SK-N-SH (cell line): Measurements from ENCODE around the gene TMA7. TPM values are rescaled to one million over a fixed set of nuclear protein-coding genes. Genes with fewer than 3 reads are reported as not detected.

ENCODE experiments used
- CTCF ChIA-PET: fragments of 300-600, 350-600 bp; formaldehyde crosslinking; extraction: SDS; loops from one replicate; lab custom pipeline; 2021; lab: Yijun Ruan, JAX
- POLR2A ChIA-PET: fragments of 350-600 bp; sonication (Branson Sonifier 250); formaldehyde crosslinking; extraction: SDS; loops from one replicate; lab custom pipeline; 2020; ENCODE audit warnings: antibody characterized with exemption, inconsistent platforms; lab: Yijun Ruan, JAX
- DNase-seq: peaks from one replicate; pipeline ENCODE4 v3.0.0; 2012
- H2AFZ ChIP-seq: fragments of 200-600 bp; sonication (generic); 2 replicates; pipeline ENCODE4 v1.8.1; 2016; ENCODE audit warnings: antibody characterized with exemption, mild to moderate bottlenecking, low read depth
- H3F3A ChIP-seq: fragments of 200-600 bp; sonication (generic); replicated peaks from 2 replicates; pipeline ENCODE3; 2016; ENCODE audit warnings: antibody characterized with exemption, mild to moderate bottlenecking; ENCODE audit not compliant: insufficient read depth
- H3K27ac ChIP-seq, 2 experiments: fragments of 200-500 bp in 1 of 2; fragments of 200-600 bp in 1 of 2; sonication (Bioruptor generic) in 1 of 2; sonication (generic), shearing (Covaris generic) in 1 of 2; 2 replicates each; pipeline versions ENCODE4 v1.5.1 to v1.6.1; 2014 to 2016; ENCODE audit warnings: low read depth in 2 of 2, inconsistent platforms in 1 of 2, low read length in 1 of 2, mild to moderate bottlenecking in 1 of 2, mixed read lengths in 1 of 2
- H3K27me3 ChIP-seq: fragments of 200-600 bp; sonication (generic), shearing (Covaris generic); 2 replicates; pipeline ENCODE4 v1.6.1; 2016; ENCODE audit warnings: mixed run types; ENCODE audit not compliant: insufficient read depth
- H3K36me3 ChIP-seq, 2 experiments: fragments of 200-500 bp in 1 of 2; fragments of 200-600 bp in 1 of 2; sonication (Bioruptor generic) in 1 of 2; sonication (generic) in 1 of 2; replicated peaks in 1 of 2; 2 replicates each; pipeline versions ENCODE3 to v1.5.1; 2014 to 2016; ENCODE audit warnings: low read length in 1 of 2, mild to moderate bottlenecking in 1 of 2; ENCODE audit not compliant: insufficient read depth in 2 of 2, control insufficient read depth in 1 of 2
- H3K4me1 ChIP-seq, 2 experiments: fragments of 200-500 bp in 1 of 2; fragments of 200-600 bp in 1 of 2; sonication (Bioruptor generic) in 1 of 2; sonication (generic), shearing (Covaris generic) in 1 of 2; 2 replicates each; pipeline versions ENCODE4 v1.5.1 to v1.6.1; 2014 to 2016; ENCODE audit warnings: low read depth in 1 of 2, low read length in 1 of 2, mixed run types in 1 of 2; ENCODE audit not compliant: insufficient read depth in 2 of 2, control insufficient read depth in 1 of 2
- H3K4me2 ChIP-seq: fragments of 200-600 bp; sonication (generic), shearing (Covaris generic); 2 replicates; pipeline ENCODE4 v1.6.1; 2017; ENCODE audit warnings: mixed run types
- H3K4me3 ChIP-seq, 2 experiments: fragments of 200-500 bp in 1 of 2; fragments of 200-600 bp in 1 of 2; sonication (Bioruptor generic) in 1 of 2; sonication (generic), shearing (Covaris generic) in 1 of 2; 2 replicates each; pipeline versions ENCODE4 v1.5.1 to v1.8.1; 2014 to 2016; ENCODE audit warnings: low read depth in 2 of 2, inconsistent platforms in 1 of 2, low read length in 1 of 2, mild to moderate bottlenecking in 1 of 2, mixed read lengths in 1 of 2, moderate library complexity in 1 of 2
- H3K79me2 ChIP-seq: fragments of 200-600 bp; sonication (generic); 2 replicates; pipeline ENCODE4 v1.8.1; 2017; ENCODE audit warnings: mild to moderate bottlenecking; ENCODE audit not compliant: insufficient read depth
- H3K9ac ChIP-seq: fragments of 200-600 bp; sonication (generic); 2 replicates; pipeline ENCODE4 v1.6.1; 2017; ENCODE audit warnings: mixed run types
- H3K9me2 ChIP-seq: fragments of 200-600 bp; sonication (generic); 2 replicates; pipeline ENCODE4 v1.6.1; 2017; ENCODE audit warnings: mixed run types
- H3K9me3 ChIP-seq: fragments of 200-600 bp; sonication (generic); 2 replicates; pipeline ENCODE4 v1.6.1; 2017; ENCODE audit warnings: mixed run types, mild to moderate bottlenecking, moderate library complexity
- H4K20me1 ChIP-seq: fragments of 200-600 bp; sonication (generic); 2 replicates; pipeline ENCODE4 v1.6.1; 2017; ENCODE audit warnings: mild to moderate bottlenecking, mixed run types; ENCODE audit not compliant: insufficient read depth
- CTCF ChIP-seq: fragments of 200-600 bp; sonication (generic); IDR thresholded peaks from 2 replicates; pipeline ENCODE4 v1.6.1; 2017; ENCODE audit warnings: antibody characterized with exemption, mild to moderate bottlenecking, moderate library complexity
- GABPA ChIP-seq: IDR thresholded peaks from 2 replicates; pipeline ENCODE4 v1.4.0; 2012; ENCODE audit warnings: low read depth, mild to moderate bottlenecking
- POLR2AphosphoS5 ChIP-seq: IDR thresholded peaks from 2 replicates; pipeline ENCODE4 v1.6.1; 2012; ENCODE audit warnings: low read depth, low read length
- REST ChIP-seq: IDR thresholded peaks from 2 replicates; pipeline ENCODE4 v1.6.1; 2012; ENCODE audit warnings: mild to moderate bottlenecking, low read depth, low read length, moderate library complexity
- SIN3A ChIP-seq: IDR thresholded peaks from 2 replicates; pipeline ENCODE4 v1.6.1; 2012; ENCODE audit warnings: low read depth, mild to moderate bottlenecking, low read length, moderate library complexity, borderline replicate concordance
- USF2 ChIP-seq: fragments of 150-350 bp; IDR thresholded peaks from 2 replicates; pipeline ENCODE4 v1.6.1; 2017; ENCODE audit warnings: antibody characterized with exemption, low read length, low read depth, borderline replicate concordance
- WGBS: methylation state at CpG from one replicate; pipeline ENCODE4 v1.1.6; 2017; ENCODE audit warnings: low lambda C conversion rate; 5-methylcytosine and 5-hydroxymethylcytosine counted together
- polyA plus RNA-seq, 3 experiments: library from polyadenylated mRNA; depleted of rRNA; stranded (reverse); fragments of >200 nt; gene quantifications; 2 replicates each; pipeline ENCODE4 v1.2.3, GENCODE V29; 2012

Gene TMA7
- polyA plus RNA-seq, 1 of the 3 experiments (the other 2 are of a cell fraction), result 438 TPM

GRCh38 chr3:48419149-48419548, 20.9 kb upstream of the TMA7 start:
- Histone ChIP-seq H3K79me2 (peaks cover 12% of the 10 kb centered on the region; the same call in 1 of the 2 replicates), H3K36me3 (peaks cover 0 to 53% of the 10 kb centered on the region in 2 experiments)
- CTCF ChIA-PET, result interaction anchor here (0.7 to 14.1 kb wide), 6 partner anchors 10 to 146 kb away, joined by 3 to 156 read pairs (median 6); no protein-coding TSS in a partner anchor

More at GRCh38 chr3:48419149-48419548, 20.9 kb upstream of the TMA7 start:
- no peak for TF ChIP-seq USF2
- TF ChIP-seq REST, result no peak
- no peak for TF ChIP-seq SIN3A
- TF ChIP-seq POLR2AphosphoS5, result no peak
- no peak for TF ChIP-seq CTCF
- TF ChIP-seq GABPA, result no peak
- no peak for DNase-seq
- no peak overlapping the region for H3K4me2 ChIP-seq
- no peaks in the 10 kb centered on the region for H3K9me3 ChIP-seq
- POLR2A ChIA-PET, result interaction anchor here (2.0 kb wide), 1 partner anchor 10 kb away, joined by 6 read pairs; no protein-coding TSS in a partner anchor
- WGBS, result 88% methylated on average over 3 of the region's 9 CpGs
- H3K4me3 ChIP-seq, result no peak overlapping the region
- H4K20me1 ChIP-seq, result no peaks in the 10 kb centered on the region
- H3F3A ChIP-seq, result no peaks in the 10 kb centered on the region
- H3K9ac ChIP-seq, result no peak overlapping the region
- peaks cover 0 to 16% of the 10 kb centered on the region in 2 experiments; a peak in 1 of 4 replicates for H3K4me1 ChIP-seq
- H2AFZ ChIP-seq, result no peak overlapping the region
- no peak overlapping the region; a peak in 1 of 4 replicates for H3K27ac ChIP-seq
- H3K27me3 ChIP-seq, result no peaks in the 10 kb centered on the region
- H3K9me2 ChIP-seq, result no peaks in the 10 kb centered on the region
